HFFc6 (cell line): Measurements from ENCODE around the gene TAS1R3. TPM values are rescaled to one million over a fixed set of nuclear protein-coding genes. Genes with fewer than 3 reads are reported as not detected.

Source experiments
- DNase-seq: peaks from one replicate; pipeline ENCODE4 v3.0.0-alpha.2; 2018
- H3K27ac Mint-ChIP-seq: 2 replicates; pipeline ENCODE4 v1.8.0; 2020; ENCODE audit warnings: mild to moderate bottlenecking, mixed read lengths
- H3K27me3 Mint-ChIP-seq: 2 replicates; pipeline ENCODE4 v1.8.0; 2021; ENCODE audit warnings: mild to moderate bottlenecking, moderate library complexity, mixed read lengths; ENCODE audit not compliant: insufficient read depth
- H3K36me3 Mint-ChIP-seq: 2 replicates; pipeline ENCODE4 v1.8.0; 2021; ENCODE audit warnings: low read depth, mixed read lengths
- H3K4me1 Mint-ChIP-seq: 2 replicates; pipeline ENCODE4 v1.8.0; 2020; ENCODE audit warnings: low read depth, mixed read lengths
- H3K4me3 Mint-ChIP-seq: 2 replicates; pipeline ENCODE4 v1.8.0; 2020; ENCODE audit warnings: mild to moderate bottlenecking, moderate library complexity, mixed read lengths
- H3K9me3 Mint-ChIP-seq: 2 replicates; pipeline ENCODE4 v1.8.0; 2020; ENCODE audit warnings: mild to moderate bottlenecking, mixed read lengths
- CTCF ChIP-seq: fragments of 200-600 bp; sonication (generic); IDR thresholded peaks from 2 replicates; pipeline ENCODE4 v1.5.0; 2021; ENCODE audit warnings: antibody characterized with exemption, mild to moderate bottlenecking
- total RNA-seq, 6 experiments: library from RNA; stranded (reverse); fragmentation: NEBNext Ultra II Directional; extraction: Animal tissue kit (Norgen Biotek cat#: 25700); gene quantifications; 2 replicates in 1 of 6; 3 replicates in 5 of 6; pipeline ENCODE4 v1.2.3, GENCODE V29; 2021

Gene TAS1R3
- total RNA-seq, 6 experiments from 2014 or later, result 0.07 to 0.20 (median 0.13) TPM

GRCh38 chr1:1298861-1299685 is 32.0 kb upstream of the TAS1R3 start:
- no peak for TF ChIP-seq CTCF
- Mint-ChIP-seq H3K4me1 (no peaks in the 10 kb centered on the region), H3K4me3 (no peak overlapping the region), H3K9me3 (no peaks in the 10 kb centered on the region), H3K27me3 (peaks cover 2% of the 10 kb centered on the region; the same call in 1 of the 2 replicates), H3K36me3 (no peaks in the 10 kb centered on the region), H3K27ac (no peak overlapping the region)
- DNase-seq, result no peak

- Mint-ChIP-seq H3K9me3 (no peaks in the 10 kb centered on the region), H3K36me3 (no peaks in the 10 kb centered on the region), H3K27me3 (peaks cover 2% of the 10 kb centered on the region; the same call in 1 of the 2 replicates), H3K4me1 (peaks cover 5% of the 10 kb centered on the region), H3K4me3 (no peak overlapping the region), H3K27ac (no peak overlapping the region)
- no peak for DNase-seq
- TF ChIP-seq CTCF, result peak; percentile 68
Observed at GRCh38 chr1:1299686-1300351, 31.3 kb upstream of the TAS1R3 start.

- no peak overlapping the region for H3K27ac Mint-ChIP-seq
- TF ChIP-seq CTCF, result peak; percentile 25; the same call in 1 of the 2 replicates
- H3K9me3 Mint-ChIP-seq, result no peaks in the 10 kb centered on the region
- no peak overlapping the region for H3K4me3 Mint-ChIP-seq
- no peak for DNase-seq
- peaks cover 2% of the 10 kb centered on the region; the same call in 1 of the 2 replicates for H3K27me3 Mint-ChIP-seq
- peaks cover 10% of the 10 kb centered on the region for H3K4me1 Mint-ChIP-seq
- no peaks in the 10 kb centered on the region for H3K36me3 Mint-ChIP-seq
Observed at GRCh38 chr1:1300352-1300739, 30.7 kb upstream of the TAS1R3 start.

- DNase-seq, result no peak
- H3K4me3 Mint-ChIP-seq, result no peak overlapping the region
- H3K4me1 Mint-ChIP-seq, result peaks cover 24% of the 10 kb centered on the region
- no peaks in the 10 kb centered on the region for H3K36me3 Mint-ChIP-seq
- H3K9me3 Mint-ChIP-seq, result no peaks in the 10 kb centered on the region
- peaks cover 3% of the 10 kb centered on the region for H3K27me3 Mint-ChIP-seq
- peak; percentile 77 for TF ChIP-seq CTCF
- H3K27ac Mint-ChIP-seq, result no peak overlapping the region
Observed at GRCh38 chr1:1302006-1302430, 29.1 kb upstream of the TAS1R3 start.

GRCh38 chr1:1302951-1303509 is 28.1 kb upstream of the TAS1R3 start:
- DNase-seq, result no peak
- no peaks in the 10 kb centered on the region for H3K9me3 Mint-ChIP-seq
- no peaks in the 10 kb centered on the region for H3K36me3 Mint-ChIP-seq
- H3K27ac Mint-ChIP-seq, result no peak overlapping the region
- peaks cover 3% of the 10 kb centered on the region for H3K27me3 Mint-ChIP-seq
- H3K4me1 Mint-ChIP-seq, result peaks cover 26% of the 10 kb centered on the region
- TF ChIP-seq CTCF, result no peak
- H3K4me3 Mint-ChIP-seq, result no peak overlapping the region
